ENCODE data around the gene LAMA2. TPM values are rescaled to one million over a fixed set of nuclear protein-coding genes. Genes with fewer than 3 reads are reported as not detected.

LAMA2 gene
- total RNA-seq, 1 donor from 2014 or later = 0.47 TPM

GRCh38 chr6:129206821-129207220 is 323.9 kb downstream of the LAMA2 start:
- DNase-seq = no peak
- H3K4me3 Mint-ChIP-seq = no peak overlapping the region
- intact Hi-C loops (cut with micrococcal nuclease) = no loop called here
- peaks cover 2% of the 10 kb centered on the region for H3K27me3 Mint-ChIP-seq
- no peak overlapping the region for H3K27ac Mint-ChIP-seq
- no peaks in the 10 kb centered on the region for H3K36me3 Mint-ChIP-seq (ENCODE audit: low read depth)
- no peaks in the 10 kb centered on the region for H3K9me3 Mint-ChIP-seq
- no peaks in the 10 kb centered on the region for H3K4me1 Mint-ChIP-seq

- intact Hi-C loops (cut with micrococcal nuclease) = no loop called here
- DNase-seq = no peak
- Mint-ChIP-seq H3K27me3 (peaks cover 2% of the 10 kb centered on the region), H3K36me3 (ENCODE audit: low read depth) (no peaks in the 10 kb centered on the region), H3K4me3 (no peak overlapping the region), H3K9me3 (no peaks in the 10 kb centered on the region), H3K27ac (no peak overlapping the region), H3K4me1 (no peaks in the 10 kb centered on the region)
Observed at GRCh38 chr6:129207832-129208231, 324.9 kb downstream of the LAMA2 start.

GRCh38 chr6:129208415-129209034 is 325.6 kb downstream of the LAMA2 start:
- no peaks in the 10 kb centered on the region for H3K4me1 Mint-ChIP-seq
- DNase-seq = no peak
- intact Hi-C loops (cut with micrococcal nuclease) = no loop called here
- no peak overlapping the region for H3K4me3 Mint-ChIP-seq
- no peak overlapping the region for H3K27ac Mint-ChIP-seq
- H3K9me3 Mint-ChIP-seq = no peaks in the 10 kb centered on the region
- H3K27me3 Mint-ChIP-seq = no peaks in the 10 kb centered on the region
- no peaks in the 10 kb centered on the region for H3K36me3 Mint-ChIP-seq (ENCODE audit: low read depth)

- DNase-seq = no peak
- intact Hi-C loops (cut with micrococcal nuclease) = no loop called here
- Mint-ChIP-seq H3K4me3 (no peak overlapping the region), H3K27me3 (no peaks in the 10 kb centered on the region), H3K4me1 (no peaks in the 10 kb centered on the region), H3K9me3 (no peaks in the 10 kb centered on the region), H3K27ac (no peak overlapping the region), H3K36me3 (ENCODE audit: low read depth) (no peaks in the 10 kb centered on the region)
Observed at GRCh38 chr6:129209355-129209754, 326.4 kb downstream of the LAMA2 start.

- Mint-ChIP-seq H3K4me1 (no peaks in the 10 kb centered on the region), H3K27ac (no peak overlapping the region), H3K36me3 (ENCODE audit: low read depth) (no peaks in the 10 kb centered on the region), H3K4me3 (no peak overlapping the region), H3K9me3 (no peaks in the 10 kb centered on the region), H3K27me3 (no peaks in the 10 kb centered on the region)
- DNase-seq = no peak
- intact Hi-C loops (cut with micrococcal nuclease) = no loop called here
Observed at GRCh38 chr6:129210684-129211083, 327.7 kb downstream of the LAMA2 start.

- intact Hi-C loops (cut with micrococcal nuclease) = no loop called here
- no peaks in the 10 kb centered on the region for H3K36me3 Mint-ChIP-seq (ENCODE audit: low read depth)
- DNase-seq = no peak
- H3K9me3 Mint-ChIP-seq = no peaks in the 10 kb centered on the region
- H3K4me1 Mint-ChIP-seq = no peaks in the 10 kb centered on the region
- no peak overlapping the region for H3K4me3 Mint-ChIP-seq
- no peaks in the 10 kb centered on the region for H3K27me3 Mint-ChIP-seq
- H3K27ac Mint-ChIP-seq = no peak overlapping the region
Observed at GRCh38 chr6:129211626-129212025, 328.7 kb downstream of the LAMA2 start.

GRCh38 chr6:129212081-129212480 is 329.1 kb downstream of the LAMA2 start:
- H3K36me3 Mint-ChIP-seq (ENCODE audit: low read depth) = no peaks in the 10 kb centered on the region
- intact Hi-C loops (cut with micrococcal nuclease) = no loop called here
- no peak overlapping the region for H3K27ac Mint-ChIP-seq
- DNase-seq = no peak
- H3K27me3 Mint-ChIP-seq = no peaks in the 10 kb centered on the region
- no peak overlapping the region for H3K4me3 Mint-ChIP-seq
- H3K9me3 Mint-ChIP-seq = no peaks in the 10 kb centered on the region
- H3K4me1 Mint-ChIP-seq = no peaks in the 10 kb centered on the region

- no peak overlapping the region for H3K27ac Mint-ChIP-seq
- no peaks in the 10 kb centered on the region for H3K27me3 Mint-ChIP-seq
- no peaks in the 10 kb centered on the region for H3K4me1 Mint-ChIP-seq
- intact Hi-C loops (cut with micrococcal nuclease) = no loop called here
- H3K4me3 Mint-ChIP-seq = no peak overlapping the region
- H3K36me3 Mint-ChIP-seq (ENCODE audit: low read depth) = no peaks in the 10 kb centered on the region
- no peaks in the 10 kb centered on the region for H3K9me3 Mint-ChIP-seq
- DNase-seq = no peak
Observed at GRCh38 chr6:129215246-129215645, 332.3 kb downstream of the LAMA2 start.

- no peak for DNase-seq
- Mint-ChIP-seq H3K4me3 (no peak overlapping the region), H3K27ac (no peak overlapping the region), H3K9me3 (no peaks in the 10 kb centered on the region), H3K36me3 (ENCODE audit: low read depth) (no peaks in the 10 kb centered on the region), H3K27me3 (no peaks in the 10 kb centered on the region), H3K4me1 (no peaks in the 10 kb centered on the region)
- intact Hi-C loops (cut with micrococcal nuclease) = no loop called here
Observed at GRCh38 chr6:129215916-129216520, 333.1 kb downstream of the LAMA2 start.

- Mint-ChIP-seq H3K27me3 (no peaks in the 10 kb centered on the region), H3K4me1 (no peaks in the 10 kb centered on the region)
Observed at GRCh38 chr6:129217701-129218100, 334.8 kb downstream of the LAMA2 start.

GRCh38 chr6:129233458-129234134 is 350.7 kb downstream of the LAMA2 start:
- intact Hi-C loops (cut with micrococcal nuclease) = no loop called here
- Mint-ChIP-seq H3K9me3 (no peaks in the 10 kb centered on the region), H3K36me3 (ENCODE audit: low read depth) (no peaks in the 10 kb centered on the region), H3K27me3 (peaks cover 8% of the 10 kb centered on the region), H3K4me1 (no peaks in the 10 kb centered on the region), H3K27ac (no peak overlapping the region), H3K4me3 (no peak overlapping the region)
- no peak for DNase-seq

More at GRCh38 chr6:129217701-129218100, 334.8 kb downstream of the LAMA2 start:
- no peak overlapping the region for H3K27ac Mint-ChIP-seq
- no peaks in the 10 kb centered on the region for H3K9me3 Mint-ChIP-seq
- H3K4me3 Mint-ChIP-seq = no peak overlapping the region
- no peaks in the 10 kb centered on the region for H3K36me3 Mint-ChIP-seq (ENCODE audit: low read depth)
- DNase-seq = no peak
- intact Hi-C loops (cut with micrococcal nuclease) = no loop called here

GRCh38 chr6:129235167-129236000 is 352.4 kb downstream of the LAMA2 start:
- H3K4me3 Mint-ChIP-seq = no peak overlapping the region
- H3K4me1 Mint-ChIP-seq = no peaks in the 10 kb centered on the region
- no peak for DNase-seq
- peaks cover 8% of the 10 kb centered on the region for H3K27me3 Mint-ChIP-seq
- no peaks in the 10 kb centered on the region for H3K36me3 Mint-ChIP-seq (ENCODE audit: low read depth)
- H3K27ac Mint-ChIP-seq = no peak overlapping the region
- intact Hi-C loops (cut with micrococcal nuclease) = no loop called here
- no peaks in the 10 kb centered on the region for H3K9me3 Mint-ChIP-seq

- no peak overlapping the region for H3K4me3 Mint-ChIP-seq
- H3K27ac Mint-ChIP-seq = no peak overlapping the region
- H3K36me3 Mint-ChIP-seq (ENCODE audit: low read depth) = no peaks in the 10 kb centered on the region
- intact Hi-C loops (cut with micrococcal nuclease) = no loop called here
- H3K27me3 Mint-ChIP-seq = peaks cover 8% of the 10 kb centered on the region
- H3K4me1 Mint-ChIP-seq = no peaks in the 10 kb centered on the region
- no peaks in the 10 kb centered on the region for H3K9me3 Mint-ChIP-seq
- no peak for DNase-seq
Observed at GRCh38 chr6:129236001-129236517, 353.1 kb downstream of the LAMA2 start.

- DNase-seq = no peak
- Mint-ChIP-seq H3K27ac (no peak overlapping the region), H3K4me3 (no peak overlapping the region), H3K4me1 (no peaks in the 10 kb centered on the region), H3K27me3 (peaks cover 6% of the 10 kb centered on the region), H3K9me3 (no peaks in the 10 kb centered on the region), H3K36me3 (ENCODE audit: low read depth) (no peaks in the 10 kb centered on the region)
- intact Hi-C loops (cut with micrococcal nuclease) = no loop called here
Observed at GRCh38 chr6:129238991-129239390, 356.1 kb downstream of the LAMA2 start.

Data from activated CD4-positive, alpha-beta T cell treated with anti-CD3 and anti-CD28 coated beads, Interleukin-2, amount 10 ng/mL, durations not matched to agents 24 days and 14 days (primary cell).